ENCODE data around the gene PRKCQ.

PRKCQ gene

DNA sequence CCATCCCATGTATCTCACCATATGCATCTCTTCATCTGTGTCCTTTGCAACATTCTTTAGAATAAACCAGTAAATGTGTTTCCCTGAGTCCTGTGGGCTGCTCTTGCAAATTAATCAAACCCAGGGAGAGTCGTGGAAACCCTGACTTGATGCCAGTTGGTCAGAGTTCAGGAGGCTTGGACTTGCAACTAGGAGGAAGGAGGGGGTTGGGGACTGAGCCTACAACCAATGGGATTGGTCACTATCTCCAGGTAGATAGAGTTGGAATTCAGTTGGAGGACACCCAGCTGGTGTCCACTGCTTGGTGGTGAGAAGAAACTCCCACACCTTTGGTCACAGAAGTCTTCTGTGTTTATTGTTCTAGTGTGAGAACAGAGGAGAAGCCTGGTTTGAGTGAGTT, 38.3 kb upstream of the PRKCQ start:
- Histone ChIP-seq H3K4me1 (ENCODE audit: insufficient read depth, low read length, severe bottlenecking) (no peaks in the 10 kb centered on the region), H3K9ac (ENCODE audit: low read length) (no peak overlapping the region), H3K9me3 (ENCODE audit: low read length) (no peaks in the 10 kb centered on the region), H4K20me1 (ENCODE audit: insufficient read depth, low read length) (no peaks in the 10 kb centered on the region), H3K27ac (ENCODE audit: low read depth, low read length, poor library complexity, severe bottlenecking) (no peak overlapping the region), H3K27me3 (ENCODE audit: insufficient read depth, low read length) (no peaks in the 10 kb centered on the region), H3K4me2 (ENCODE audit: low read length) (no peak overlapping the region), H3K36me3 (ENCODE audit: insufficient read depth, low read length) (no peaks in the 10 kb centered on the region), H3F3A (ENCODE audit: insufficient read depth, low read length) (no peaks in the 10 kb centered on the region), H3K4me3 (ENCODE audit: low read depth, low read length, poor library complexity, severe bottlenecking) (no peak overlapping the region), H3K9me2 (ENCODE audit: low read depth, low read length) (no peaks in the 10 kb centered on the region), H2AFZ (ENCODE audit: low read length) (no peak overlapping the region), H3K79me2 (ENCODE audit: insufficient read depth, low read length) (no peaks in the 10 kb centered on the region)
- TF ChIP-seq EZH2 (IDR thresholded peaks at IDR 0.05; ENCODE audit: borderline replicate concordance, low read length): no peak
- TF ChIP-seq, protein P1, sequence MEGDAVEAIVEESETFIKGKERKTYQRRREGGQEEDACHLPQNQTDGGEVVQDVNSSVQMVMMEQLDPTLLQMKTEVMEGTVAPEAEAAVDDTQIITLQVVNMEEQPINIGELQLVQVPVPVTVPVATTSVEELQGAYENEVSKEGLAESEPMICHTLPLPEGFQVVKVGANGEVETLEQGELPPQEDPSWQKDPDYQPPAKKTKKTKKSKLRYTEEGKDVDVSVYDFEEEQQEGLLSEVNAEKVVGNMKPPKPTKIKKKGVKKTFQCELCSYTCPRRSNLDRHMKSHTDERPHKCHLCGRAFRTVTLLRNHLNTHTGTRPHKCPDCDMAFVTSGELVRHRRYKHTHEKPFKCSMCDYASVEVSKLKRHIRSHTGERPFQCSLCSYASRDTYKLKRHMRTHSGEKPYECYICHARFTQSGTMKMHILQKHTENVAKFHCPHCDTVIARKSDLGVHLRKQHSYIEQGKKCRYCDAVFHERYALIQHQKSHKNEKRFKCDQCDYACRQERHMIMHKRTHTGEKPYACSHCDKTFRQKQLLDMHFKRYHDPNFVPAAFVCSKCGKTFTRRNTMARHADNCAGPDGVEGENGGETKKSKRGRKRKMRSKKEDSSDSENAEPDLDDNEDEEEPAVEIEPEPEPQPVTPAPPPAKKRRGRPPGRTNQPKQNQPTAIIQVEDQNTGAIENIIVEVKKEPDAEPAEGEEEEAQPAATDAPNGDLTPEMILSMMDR (IDR thresholded peaks at IDR 0.05; ENCODE audit: low read length): no peak

DNA sequence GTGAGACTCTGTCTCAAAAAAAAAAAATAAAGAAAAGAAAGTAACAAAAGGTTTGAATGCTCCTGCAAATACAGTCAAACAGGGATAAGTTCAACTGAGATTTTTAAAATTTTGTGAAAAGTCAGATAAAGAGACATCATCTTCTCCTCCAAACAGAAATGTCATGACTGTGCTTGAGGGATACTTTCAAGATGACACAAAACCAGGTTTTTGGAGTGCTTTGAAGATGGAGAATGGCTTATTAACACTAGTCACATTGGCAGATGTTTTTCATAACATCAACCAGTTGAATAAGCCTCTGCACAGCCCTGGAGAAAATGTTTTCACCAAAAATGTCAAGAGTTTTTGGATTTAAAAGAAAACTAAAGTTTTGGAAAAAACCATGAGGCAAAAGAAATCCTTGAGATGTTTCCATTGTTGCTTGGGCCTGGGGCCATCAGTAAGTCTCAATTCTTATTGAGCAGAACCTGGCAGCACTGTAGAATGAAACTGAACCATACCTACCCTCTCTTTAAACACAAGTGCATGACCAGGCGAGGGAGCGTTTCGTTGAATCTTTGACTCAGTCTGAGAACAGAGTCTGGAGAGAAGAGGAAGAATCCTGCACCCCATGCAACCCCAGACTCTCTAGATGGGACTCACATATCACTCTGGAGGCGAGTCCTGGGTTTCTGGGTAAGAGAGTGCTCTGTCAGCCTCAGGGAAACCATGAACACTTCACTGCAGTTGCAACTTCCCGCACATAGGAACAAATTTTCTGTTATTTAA, 37.4 kb upstream of the PRKCQ start:
- Histone ChIP-seq H3F3A (ENCODE audit: insufficient read depth, low read length) (no peaks in the 10 kb centered on the region), H3K4me1 (ENCODE audit: insufficient read depth, low read length, severe bottlenecking) (no peaks in the 10 kb centered on the region), H3K27me3 (ENCODE audit: insufficient read depth, low read length) (no peaks in the 10 kb centered on the region), H3K9me2 (ENCODE audit: low read depth, low read length) (no peaks in the 10 kb centered on the region), H3K27ac (ENCODE audit: low read depth, low read length, poor library complexity, severe bottlenecking) (no peak overlapping the region), H3K36me3 (ENCODE audit: insufficient read depth, low read length) (no peaks in the 10 kb centered on the region), H3K9ac (ENCODE audit: low read length) (no peak overlapping the region), H3K79me2 (ENCODE audit: insufficient read depth, low read length) (no peaks in the 10 kb centered on the region), H3K4me2 (ENCODE audit: low read length) (no peak overlapping the region), H3K9me3 (ENCODE audit: low read length) (no peaks in the 10 kb centered on the region), H2AFZ (ENCODE audit: low read length) (no peak overlapping the region), H4K20me1 (ENCODE audit: insufficient read depth, low read length) (no peaks in the 10 kb centered on the region), H3K4me3 (ENCODE audit: low read depth, low read length, poor library complexity, severe bottlenecking) (no peak overlapping the region)
- no peak for TF ChIP-seq EZH2 (IDR thresholded peaks at IDR 0.05; ENCODE audit: borderline replicate concordance, low read length)
- TF ChIP-seq, protein P1 (IDR thresholded peaks at IDR 0.05; ENCODE audit: low read length): no peak

DNA sequence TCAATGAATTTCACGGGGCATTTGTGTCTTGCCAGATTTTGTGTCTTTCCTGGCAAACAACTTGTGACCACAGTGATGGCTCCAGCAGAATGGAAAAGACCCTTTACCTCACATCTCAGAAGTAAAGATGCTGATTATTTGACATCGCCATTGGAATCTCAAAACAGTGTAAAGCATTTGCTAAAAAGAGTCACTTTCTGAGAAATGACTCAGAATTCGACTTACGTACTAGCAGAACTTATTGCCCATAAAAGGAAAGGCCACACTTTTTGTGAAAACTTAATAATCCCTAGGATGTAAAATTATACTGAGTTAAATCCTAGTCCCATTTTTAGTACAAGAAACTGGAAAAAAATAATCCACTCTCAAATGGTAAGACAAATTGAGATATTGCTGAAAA, 35.9 kb upstream of the PRKCQ start:
- Histone ChIP-seq H4K20me1 (ENCODE audit: insufficient read depth, low read length) (no peaks in the 10 kb centered on the region), H3K4me1 (ENCODE audit: insufficient read depth, low read length, severe bottlenecking) (no peaks in the 10 kb centered on the region), H3K27me3 (ENCODE audit: insufficient read depth, low read length) (no peaks in the 10 kb centered on the region), H2AFZ (ENCODE audit: low read length) (no peak overlapping the region), H3K4me2 (ENCODE audit: low read length) (no peak overlapping the region), H3K4me3 (ENCODE audit: low read depth, low read length, poor library complexity, severe bottlenecking) (no peak overlapping the region), H3K9me2 (ENCODE audit: low read depth, low read length) (no peaks in the 10 kb centered on the region), H3K9ac (ENCODE audit: low read length) (no peak overlapping the region), H3K79me2 (ENCODE audit: insufficient read depth, low read length) (no peaks in the 10 kb centered on the region), H3F3A (ENCODE audit: insufficient read depth, low read length) (no peaks in the 10 kb centered on the region), H3K9me3 (ENCODE audit: low read length) (no peaks in the 10 kb centered on the region), H3K27ac (ENCODE audit: low read depth, low read length, poor library complexity, severe bottlenecking) (no peak overlapping the region), H3K36me3 (ENCODE audit: insufficient read depth, low read length) (no peaks in the 10 kb centered on the region)
- TF ChIP-seq, protein P1 (IDR thresholded peaks at IDR 0.05; ENCODE audit: low read length): no peak
- TF ChIP-seq EZH2 (IDR thresholded peaks at IDR 0.05; ENCODE audit: borderline replicate concordance, low read length): no peak
